Fibroblast of the aortic adventitia (primary cell): ENCODE data around the gene TPRX1. TPM values are rescaled to one million over a fixed set of nuclear protein-coding genes. Genes with fewer than 3 reads are reported as not detected.
"Not testable (repeated sequence)": the region's sequence is repeated elsewhere in the genome, so short reads cannot be mapped to it uniquely, and the experiment has no call there.

Experiments used
- DNase-seq: peaks from one replicate; pipeline ENCODE4 v3.0.0-alpha.2; 2010; ENCODE audit warnings: low read depth
- H3K4me3 ChIP-seq: 2 replicates; pipeline ENCODE4 v1.5.1; 2011; ENCODE audit warnings: low read depth, mild to moderate bottlenecking, control low read depth, low read length, moderate library complexity
- total RNA-seq: library from RNA; depleted of rRNA; stranded (reverse); fragments of >200 nt; gene quantifications from 2 replicates; pipeline ENCODE4 v1.2.3, GENCODE V29; 2012; ENCODE audit warnings: low replicate concordance
- TF ChIP-seq, protein P1 (sequence below): IDR thresholded peaks from 2 replicates; pipeline ENCODE4 v1.5.1; 2011; ENCODE audit warnings: mild to moderate bottlenecking, low read length, control low read depth, inconsistent platforms; ENCODE audit not compliant: insufficient read depth

The TPRX1 gene
- total RNA-seq, 1 donor, result not detected

- peak; percentile 55 for DNase-seq
- H3K4me3 ChIP-seq, result no peak overlapping the region
- TF ChIP-seq, protein P1, sequence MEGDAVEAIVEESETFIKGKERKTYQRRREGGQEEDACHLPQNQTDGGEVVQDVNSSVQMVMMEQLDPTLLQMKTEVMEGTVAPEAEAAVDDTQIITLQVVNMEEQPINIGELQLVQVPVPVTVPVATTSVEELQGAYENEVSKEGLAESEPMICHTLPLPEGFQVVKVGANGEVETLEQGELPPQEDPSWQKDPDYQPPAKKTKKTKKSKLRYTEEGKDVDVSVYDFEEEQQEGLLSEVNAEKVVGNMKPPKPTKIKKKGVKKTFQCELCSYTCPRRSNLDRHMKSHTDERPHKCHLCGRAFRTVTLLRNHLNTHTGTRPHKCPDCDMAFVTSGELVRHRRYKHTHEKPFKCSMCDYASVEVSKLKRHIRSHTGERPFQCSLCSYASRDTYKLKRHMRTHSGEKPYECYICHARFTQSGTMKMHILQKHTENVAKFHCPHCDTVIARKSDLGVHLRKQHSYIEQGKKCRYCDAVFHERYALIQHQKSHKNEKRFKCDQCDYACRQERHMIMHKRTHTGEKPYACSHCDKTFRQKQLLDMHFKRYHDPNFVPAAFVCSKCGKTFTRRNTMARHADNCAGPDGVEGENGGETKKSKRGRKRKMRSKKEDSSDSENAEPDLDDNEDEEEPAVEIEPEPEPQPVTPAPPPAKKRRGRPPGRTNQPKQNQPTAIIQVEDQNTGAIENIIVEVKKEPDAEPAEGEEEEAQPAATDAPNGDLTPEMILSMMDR, result peak; percentile 80
Observed at GRCh38 chr19:47765523-47766358, 38.6 kb downstream of the TPRX1 start.

DNA sequence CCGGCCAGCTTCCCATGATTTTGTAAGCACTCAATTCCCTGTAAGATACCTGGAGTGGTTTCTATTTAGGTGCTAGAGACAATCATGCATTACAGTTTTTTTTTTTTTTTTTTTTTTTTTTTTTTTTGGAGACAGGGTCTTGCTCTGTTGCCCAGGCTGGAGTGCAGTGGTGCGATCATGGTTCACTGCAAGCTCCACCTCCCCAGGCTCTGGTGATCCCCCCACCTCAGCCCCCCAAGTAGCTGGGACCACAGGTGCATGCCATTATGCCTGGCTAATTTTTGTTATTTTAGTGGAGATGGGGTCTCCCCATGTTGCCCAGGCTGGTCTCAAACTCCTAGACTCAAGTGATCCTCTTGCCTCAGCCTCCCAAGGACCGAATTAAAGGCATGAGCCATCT, 39.6 kb downstream of the TPRX1 start:
- H3K4me3 ChIP-seq, DNase-seq: not testable (repeated sequence)

DNA sequence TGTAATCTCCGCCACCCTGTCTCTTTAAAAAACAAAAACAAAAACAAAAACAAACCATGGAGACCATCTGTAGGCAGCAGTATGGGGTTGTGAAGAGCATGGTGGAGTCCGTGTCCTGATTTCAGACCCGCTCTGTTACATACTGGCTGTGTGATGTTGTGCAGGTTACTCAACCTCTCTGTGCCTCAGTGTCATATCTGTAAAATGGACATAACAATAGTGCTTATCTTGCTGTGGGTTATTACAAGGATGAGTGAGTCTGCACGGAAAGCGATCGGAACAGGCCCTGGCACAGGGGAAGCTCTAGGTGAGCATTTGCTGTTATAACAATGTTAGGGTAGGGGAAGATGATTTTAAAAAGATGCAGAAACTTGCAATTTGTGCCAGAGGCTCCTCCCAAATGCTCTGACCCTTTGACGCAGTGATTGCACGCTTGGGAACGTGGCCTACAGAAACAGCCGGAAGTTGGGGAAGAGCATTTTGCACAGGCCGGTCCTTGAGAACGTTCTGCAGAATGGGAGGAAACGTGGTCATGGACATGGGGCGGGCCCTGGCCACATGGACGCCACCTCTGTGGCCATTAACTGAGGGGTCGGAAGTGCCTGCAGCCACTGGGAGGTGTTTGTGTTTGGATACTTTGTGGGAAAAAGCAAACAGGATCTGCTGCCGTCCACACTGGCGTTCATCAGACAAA, 41.6 kb downstream of the TPRX1 start:
- H3K4me3 ChIP-seq, result no peak overlapping the region
- no peak for DNase-seq
- TF ChIP-seq, protein P1, result no peak

GRCh38 chr19:47762151-47762550, 42.2 kb downstream of the TPRX1 start:
- TF ChIP-seq, protein P1, result no peak

GRCh38 chr19:47761566-47761965, 42.8 kb downstream of the TPRX1 start:
- TF ChIP-seq, protein P1, result no peak
- no peak for DNase-seq
- H3K4me3 ChIP-seq, result no peak overlapping the region

More at GRCh38 chr19:47762151-47762550, 42.2 kb downstream of the TPRX1 start:
- no peak for DNase-seq
- no peak overlapping the region for H3K4me3 ChIP-seq

- TF ChIP-seq, protein P1, result no peak
- DNase-seq, result no peak
- H3K4me3 ChIP-seq, result no peak overlapping the region
Observed at GRCh38 chr19:47760632-47760999, 43.7 kb downstream of the TPRX1 start.

- TF ChIP-seq, protein P1, result no peak
Observed at GRCh38 chr19:47758443-47758804, 45.9 kb downstream of the TPRX1 start.

More at GRCh38 chr19:47758443-47758804, 45.9 kb downstream of the TPRX1 start:
- no peak for DNase-seq
- no peak overlapping the region for H3K4me3 ChIP-seq
